ENCODE measurements around the gene PHACTR1.
A peak's percentile ranks its signal among the peaks of the same experiment; 100 is the strongest.

The PHACTR1 gene

DNA sequence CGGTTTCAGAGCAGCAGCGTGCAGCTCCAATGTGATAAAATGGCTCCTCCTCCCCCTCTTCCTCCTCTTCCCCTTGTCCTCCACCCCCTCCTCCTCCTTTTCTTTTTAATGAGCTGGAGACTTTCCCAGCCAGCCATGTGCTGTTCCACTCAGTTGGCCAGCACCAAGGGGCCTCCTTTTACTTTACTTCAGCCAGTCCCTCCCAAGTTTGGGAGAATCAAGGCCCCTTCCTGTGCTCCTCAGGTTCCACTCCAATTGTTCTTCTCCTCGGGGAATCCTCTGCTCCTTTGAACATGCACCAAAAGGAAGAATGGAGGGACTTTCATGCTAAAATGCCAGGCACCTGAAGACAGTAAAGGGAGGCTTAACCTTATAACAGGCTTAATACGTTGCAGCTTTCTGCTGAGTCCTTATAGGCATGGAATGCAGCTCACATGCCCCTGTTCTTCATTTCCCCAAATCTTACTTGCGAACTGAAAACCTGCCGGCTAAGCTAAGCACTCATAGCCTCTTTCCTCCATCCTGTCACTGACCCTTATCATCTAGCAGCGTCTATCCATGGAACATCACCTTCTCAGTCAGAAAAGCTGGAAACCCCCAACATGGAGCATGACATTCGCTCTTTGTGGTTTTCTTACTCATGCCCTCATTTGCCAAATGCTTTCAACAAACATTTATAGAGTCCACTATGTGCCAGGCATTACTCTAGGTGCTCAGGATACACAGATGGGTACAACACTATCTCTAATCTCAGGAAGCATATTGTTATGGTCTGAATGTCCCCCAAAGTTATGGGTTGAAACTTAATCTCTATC lies 170.6 kb downstream of the PHACTR1 start:
- intact Hi-C loops (cut with DNase I): no loop called here
- peak in 4 of 42 donors; percentile 25 to 41 (median 28) for DNase-seq

DNA sequence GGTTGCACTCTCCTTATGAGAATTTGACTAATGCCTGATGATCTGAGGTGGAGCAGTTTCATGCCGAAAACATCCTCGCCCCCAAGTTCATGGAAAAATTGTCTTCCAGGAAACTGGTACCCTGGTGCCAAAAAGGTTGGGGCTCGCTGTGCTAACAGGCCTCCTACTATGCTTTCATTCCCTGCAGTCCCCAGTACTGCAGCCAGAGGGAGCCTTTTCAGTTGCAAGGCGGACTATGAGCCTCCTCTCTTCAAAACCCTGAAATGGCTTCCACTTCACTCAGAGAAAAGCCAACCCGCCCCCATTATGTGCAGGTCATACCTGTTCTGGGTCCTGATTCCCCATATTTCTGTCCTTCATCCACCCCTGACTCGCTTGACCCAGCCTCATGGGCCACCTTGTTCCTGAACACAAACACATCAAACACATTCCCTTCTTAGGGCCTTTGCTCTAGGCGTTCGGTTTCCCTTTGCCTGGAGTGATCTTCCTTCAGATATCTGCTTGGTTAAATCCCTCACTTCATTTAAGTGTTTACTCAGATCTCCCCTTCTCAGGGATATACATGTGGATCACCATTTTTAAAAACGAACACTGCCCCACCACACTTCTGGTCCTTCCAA lies 173.7 kb downstream of the PHACTR1 start:
- intact Hi-C loops (cut with DNase I): no loop called here
- DNase-seq: no peak

DNA sequence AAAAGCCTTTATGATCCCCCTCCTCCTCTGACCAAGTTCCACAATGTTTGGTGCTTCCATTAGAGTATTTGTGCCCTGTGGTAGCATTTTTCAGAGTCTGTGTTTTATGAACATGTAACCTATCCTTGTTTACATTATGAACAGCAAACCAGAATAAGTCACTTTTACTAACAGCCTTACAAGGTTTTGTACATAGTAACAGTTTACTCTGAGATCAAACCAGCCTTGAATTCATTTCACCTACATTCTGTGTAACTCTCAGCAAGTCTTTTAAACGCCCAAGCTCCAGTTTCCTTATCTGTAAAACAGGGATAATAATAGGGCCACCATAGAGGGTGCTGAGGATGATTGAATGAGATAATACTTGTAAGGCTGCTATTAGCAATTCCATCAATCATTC lies 175.0 kb downstream of the PHACTR1 start:
- intact Hi-C loops (cut with DNase I): no loop called here
- no peak for DNase-seq

DNA sequence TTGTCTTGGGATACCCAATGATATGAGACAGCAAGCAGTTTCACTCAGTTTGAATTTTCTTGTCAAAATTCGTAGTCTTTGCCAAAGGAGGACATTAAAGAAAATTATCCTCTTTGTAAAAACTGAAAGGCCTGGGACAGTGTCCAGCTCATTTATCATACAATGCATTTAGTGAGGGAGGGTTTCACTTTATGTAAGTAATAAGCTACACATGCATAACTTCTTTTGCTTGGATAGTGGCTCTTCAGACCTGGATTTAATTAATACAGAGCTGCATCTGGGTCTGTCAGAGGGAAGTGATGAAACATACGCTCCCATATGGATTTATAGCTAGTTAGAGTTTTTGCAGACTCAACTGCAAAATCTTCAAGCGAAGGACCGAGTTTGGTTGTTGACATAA lies 175.6 kb downstream of the PHACTR1 start:
- intact Hi-C loops (cut with DNase I): no loop called here

DNA sequence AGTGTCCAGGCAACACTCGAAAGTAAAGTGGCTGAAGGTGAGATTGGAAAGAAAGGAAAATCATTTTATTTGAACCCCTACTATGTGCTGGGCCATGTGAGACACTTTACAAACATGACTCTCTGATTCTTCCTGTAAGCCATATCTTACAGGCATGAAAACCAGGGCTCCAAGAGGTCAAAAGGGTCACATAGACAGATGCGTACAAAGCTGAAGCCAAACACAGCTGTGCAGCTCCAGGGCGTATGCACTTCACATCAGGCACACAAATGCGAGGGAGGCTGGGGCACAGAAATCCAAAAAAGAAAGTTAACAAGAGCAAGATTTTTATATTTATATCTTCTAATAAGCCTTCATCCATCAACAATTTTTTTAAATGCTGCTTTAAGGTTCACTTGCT lies 176.5 kb downstream of the PHACTR1 start:
- intact Hi-C loops (cut with DNase I): no loop called here
- no peak for DNase-seq

More for the DNA sequence above, 175.6 kb downstream of the PHACTR1 start:
- no peak for DNase-seq

DNA sequence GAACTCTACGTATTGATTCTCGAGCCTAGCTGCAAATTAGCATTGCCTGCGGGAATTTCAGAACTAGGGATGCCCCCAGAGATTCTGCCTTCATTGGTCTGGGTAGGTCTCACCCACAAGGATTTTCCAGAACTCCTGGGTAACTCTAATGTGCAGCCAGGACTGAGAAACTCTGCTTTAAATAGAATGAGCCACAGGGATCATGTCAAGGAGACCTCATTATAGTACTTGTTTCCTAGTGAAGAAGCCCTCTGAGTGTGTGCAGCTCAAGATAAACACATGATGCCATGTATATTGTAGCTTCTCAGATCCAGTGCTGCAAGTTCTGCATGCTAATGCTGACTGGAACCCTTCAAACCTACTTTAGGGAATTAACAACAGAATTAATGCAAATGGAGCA lies 179.2 kb downstream of the PHACTR1 start:
- intact Hi-C loops (cut with DNase I): no loop called here
- DNase-seq: no peak

DNA sequence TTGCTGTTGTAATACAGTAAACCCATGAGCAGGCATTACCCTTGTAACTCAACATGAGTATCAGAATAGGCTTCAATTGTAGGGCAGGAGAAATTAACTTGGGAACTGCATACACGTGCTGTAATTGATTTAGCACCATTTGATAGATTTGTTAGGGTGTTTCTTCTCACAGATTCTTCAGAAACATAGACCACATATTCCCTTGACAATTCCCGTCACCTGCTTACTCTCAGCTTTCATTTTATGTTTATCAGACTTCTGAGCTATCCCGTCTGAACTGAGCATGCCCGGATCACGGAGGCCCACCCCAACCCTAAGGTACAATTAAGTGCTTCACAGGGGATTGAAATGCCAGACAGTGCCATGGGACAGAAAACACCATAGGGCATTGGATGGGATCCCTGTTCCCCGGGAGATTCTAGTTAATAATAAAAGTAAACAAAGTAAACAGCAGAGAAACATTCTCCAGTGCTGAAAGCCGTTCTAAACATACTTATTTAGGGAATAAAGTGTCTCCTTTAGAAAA lies 179.7 kb downstream of the PHACTR1 start:
- no peak for DNase-seq
- intact Hi-C loops (cut with DNase I): no loop called here

DNA sequence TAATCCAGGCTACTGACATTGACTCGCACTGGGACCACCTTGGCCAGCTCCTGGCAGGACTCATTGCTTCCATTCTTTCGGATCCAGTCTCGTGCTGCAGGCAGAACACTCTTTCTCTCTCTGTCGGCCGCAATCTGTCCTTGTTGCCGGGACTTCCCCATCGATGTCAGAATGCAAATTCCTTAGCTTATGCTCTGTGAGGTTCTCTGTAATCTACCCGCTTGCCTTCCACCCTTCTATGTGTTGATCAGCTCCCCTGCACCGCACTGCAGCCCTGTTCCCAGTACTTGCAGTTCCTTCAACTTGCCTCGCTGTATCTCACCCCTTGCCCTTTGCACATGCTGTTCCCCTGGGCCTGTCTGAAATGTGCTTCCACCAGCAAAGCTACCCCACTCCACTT lies 182.0 kb downstream of the PHACTR1 start:
- intact Hi-C loops (cut with DNase I): no loop called here
- DNase-seq: no peak

DNA sequence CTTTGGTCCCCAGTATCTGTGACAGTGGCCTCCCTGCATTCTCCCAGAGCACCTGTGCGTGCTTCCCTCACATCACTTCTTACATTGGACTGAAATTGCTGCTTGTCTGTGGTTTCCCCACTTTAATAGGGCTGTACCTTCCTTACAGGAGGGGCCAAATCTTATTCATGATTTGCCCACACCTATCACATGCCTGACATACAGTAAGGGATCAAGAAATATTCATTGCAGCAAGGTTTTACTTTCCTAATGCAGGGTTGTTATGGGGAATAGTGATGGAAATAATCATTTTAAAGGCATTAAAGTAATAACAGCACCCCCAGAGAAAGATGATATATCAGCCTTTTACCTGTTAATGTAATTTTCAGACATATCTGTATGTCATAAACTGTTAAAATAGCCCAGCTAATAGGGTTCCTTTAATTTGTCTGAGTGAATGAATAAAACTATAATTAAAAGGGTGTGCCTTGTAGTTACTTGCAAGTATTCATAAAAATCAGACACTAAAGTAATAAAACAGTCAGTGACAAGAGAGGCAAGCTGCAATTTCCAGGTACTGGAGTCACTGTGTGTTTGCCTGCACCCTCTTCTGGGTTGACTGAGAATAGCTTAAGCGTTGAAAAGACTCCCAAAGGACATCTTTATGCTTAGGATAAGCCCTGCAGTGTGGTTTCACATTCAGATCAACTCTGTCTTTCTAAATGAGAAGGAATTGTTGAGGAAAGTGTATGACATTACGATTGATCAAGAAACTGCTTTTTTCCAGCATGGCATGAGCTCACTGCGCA lies 182.7 kb downstream of the PHACTR1 start:
- DNase-seq: peak in 1 of 42 donors; percentile 56
- intact Hi-C loops (cut with DNase I): no loop called here

DNA sequence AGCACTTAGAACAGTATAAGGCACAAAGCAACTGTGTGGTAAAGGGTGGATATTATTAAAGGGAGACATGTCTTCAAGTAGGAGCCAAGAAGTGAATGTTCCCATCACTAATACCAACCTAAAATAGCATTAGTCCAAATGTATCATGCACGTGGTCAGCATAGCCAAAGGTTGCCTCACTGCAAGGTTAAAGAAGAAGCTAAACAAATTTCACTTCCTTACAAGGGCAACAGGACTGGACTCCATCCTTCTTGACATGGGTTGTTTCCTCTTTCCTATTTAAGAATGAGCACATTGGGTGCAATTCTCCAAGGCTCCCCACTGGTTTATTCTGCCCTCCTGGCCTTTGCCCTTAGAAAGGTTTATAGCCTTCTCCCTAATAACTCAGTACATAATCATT lies 186.7 kb downstream of the PHACTR1 start:
- DNase-seq: peak in 2 of 42 donors; percentile 15 to 17

DNA sequence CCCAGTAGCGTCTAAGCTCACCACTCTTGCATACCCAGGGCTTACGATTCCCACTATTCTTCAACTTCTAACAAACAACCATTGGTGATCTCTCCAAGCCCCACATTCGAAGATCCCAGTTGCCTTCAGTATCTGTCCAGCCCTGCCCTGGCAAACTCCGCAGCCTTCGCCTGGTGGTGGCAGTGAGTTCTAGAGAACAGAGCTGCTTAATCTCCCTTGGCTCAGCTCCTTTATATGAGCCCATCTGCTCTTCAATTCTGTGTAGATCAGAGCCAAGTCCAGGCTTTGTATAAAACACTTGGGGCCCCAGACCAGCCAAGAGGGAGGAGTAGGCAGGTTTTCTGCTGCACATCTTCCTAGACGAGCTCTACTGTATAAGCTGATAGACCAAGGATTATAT lies 193.3 kb downstream of the PHACTR1 start:
- intact Hi-C loops (cut with DNase I): loop anchor here (2.0 kb wide), 1 partner anchor 421 kb away; no protein-coding TSS in a partner anchor
- peak in 26 of 42 donors; percentile 16 to 65 (median 40) for DNase-seq

More for the DNA sequence above, 186.7 kb downstream of the PHACTR1 start:
- intact Hi-C loops (cut with DNase I): no loop called here

DNA sequence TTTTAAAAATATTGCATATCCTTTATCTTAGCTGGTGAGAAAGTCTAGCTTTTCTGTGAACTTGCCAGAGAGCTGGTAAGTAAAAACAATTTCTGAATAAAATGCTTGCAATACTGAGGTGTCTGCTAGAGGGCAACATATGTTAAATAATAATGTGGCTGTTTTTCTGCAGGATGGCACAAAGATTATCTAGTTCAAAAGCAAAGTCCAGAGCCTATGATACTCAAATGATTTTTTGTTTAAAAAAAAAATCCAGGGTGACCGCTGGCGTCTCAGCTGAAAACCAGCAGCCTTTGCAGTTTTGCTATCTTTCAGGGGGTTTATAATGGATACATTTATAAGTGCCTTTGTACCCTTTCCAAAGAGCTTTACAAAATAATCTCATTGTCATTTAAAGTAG lies 194.9 kb downstream of the PHACTR1 start:
- peak in 1 of 42 donors; percentile 49 for DNase-seq
- intact Hi-C loops (cut with DNase I): loop anchor here (2.0 kb wide), 1 partner anchor 419 kb away; no protein-coding TSS in a partner anchor

DNA sequence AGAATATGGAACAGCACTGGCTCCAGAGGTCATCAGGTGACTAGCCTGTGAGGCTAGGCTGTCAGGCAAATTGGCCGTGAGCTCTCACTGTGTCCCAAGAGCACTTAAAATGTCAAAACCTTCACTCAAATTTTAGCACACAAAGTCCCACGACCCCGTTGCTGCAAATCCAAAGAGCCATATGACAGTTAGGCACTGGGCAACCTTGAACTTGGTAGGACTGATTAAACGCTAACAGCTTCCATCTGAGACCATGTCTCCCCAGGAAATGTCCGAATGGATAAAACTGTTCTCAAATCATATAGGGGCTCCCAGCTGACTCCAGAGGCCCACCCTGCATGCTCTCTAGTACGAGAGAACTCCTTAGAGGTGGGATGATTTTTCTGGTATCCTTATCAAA lies 196.6 kb downstream of the PHACTR1 start:
- DNase-seq: no peak
- intact Hi-C loops (cut with DNase I): no loop called here

DNA sequence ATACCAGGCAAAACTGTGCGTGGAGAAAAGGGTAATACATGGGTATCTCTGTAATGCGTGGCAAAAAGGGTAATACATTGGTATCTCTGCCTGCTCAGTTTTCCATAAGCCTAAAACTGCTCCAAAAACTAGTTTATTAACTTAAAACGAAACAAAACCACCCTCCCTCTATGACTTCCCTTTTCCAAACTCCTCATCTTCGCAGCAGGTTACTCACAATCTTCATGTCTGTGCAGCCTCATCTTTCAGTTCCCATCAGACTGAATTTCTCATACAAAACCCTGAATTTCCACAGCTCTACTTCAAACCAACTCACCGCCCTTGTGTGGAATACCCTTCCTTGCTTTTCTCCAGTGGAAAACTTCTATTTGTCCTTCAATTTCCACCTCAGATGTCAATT lies 199.4 kb downstream of the PHACTR1 start:
- DNase-seq: no peak
- intact Hi-C loops (cut with DNase I): no loop called here

DNA sequence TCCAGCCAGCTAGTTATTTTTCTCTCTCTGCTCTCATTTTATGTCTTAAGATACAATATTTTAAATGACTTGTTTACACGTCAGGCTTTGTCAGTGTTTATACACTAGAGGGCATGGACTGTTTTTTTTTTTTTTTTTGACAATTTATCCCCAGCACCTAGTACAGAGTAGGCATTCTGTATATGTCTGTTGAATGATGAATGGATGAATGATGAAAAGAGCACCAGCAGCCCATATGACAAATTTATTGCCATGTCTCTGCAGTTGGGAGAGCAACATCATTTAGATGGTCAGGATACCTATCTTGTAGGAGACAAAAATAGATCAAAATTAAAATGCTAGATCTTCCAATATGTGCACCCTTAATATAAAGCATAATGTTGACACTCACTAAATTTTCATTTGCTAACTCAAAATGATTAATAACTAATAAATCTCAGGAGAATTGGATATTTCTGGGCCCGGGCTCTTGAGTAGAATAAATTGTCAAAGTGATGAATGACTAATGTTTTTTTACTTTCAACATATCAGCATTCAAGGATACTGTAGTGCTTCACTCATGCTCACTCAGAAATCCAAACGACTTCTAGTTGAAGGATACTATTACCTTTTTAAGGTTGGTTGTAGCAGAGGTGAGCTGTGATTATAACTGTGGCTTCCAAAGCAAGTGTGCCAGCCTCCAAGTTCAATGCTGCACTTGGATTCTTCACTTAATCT lies 200.0 kb downstream of the PHACTR1 start:
- intact Hi-C loops (cut with DNase I): no loop called here

DNA sequence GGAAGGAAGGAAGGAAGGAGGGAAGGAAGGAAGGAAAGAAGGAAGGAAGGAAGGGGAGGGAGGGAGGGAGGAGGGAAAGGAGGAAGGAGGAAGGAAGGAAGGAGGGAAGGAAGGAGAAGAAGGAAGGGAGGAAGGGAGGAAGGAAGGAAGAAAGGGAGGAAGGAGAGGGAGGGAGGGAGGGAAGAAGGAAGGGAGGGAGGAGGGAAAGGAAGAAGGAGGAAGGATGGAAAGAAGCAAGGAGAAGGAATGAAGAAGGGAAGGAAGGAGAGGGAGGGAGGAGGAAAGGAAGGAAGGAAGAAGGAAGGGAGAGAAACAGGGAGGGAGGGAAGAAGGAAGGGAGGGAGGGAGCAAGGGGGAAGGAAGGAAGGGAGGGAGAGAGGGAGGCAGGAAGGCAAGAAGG lies 204.9 kb downstream of the PHACTR1 start:
- DNase-seq: no peak
- intact Hi-C loops (cut with DNase I): no loop called here

More for the DNA sequence above, 200.0 kb downstream of the PHACTR1 start:
- no peak for DNase-seq

DNA sequence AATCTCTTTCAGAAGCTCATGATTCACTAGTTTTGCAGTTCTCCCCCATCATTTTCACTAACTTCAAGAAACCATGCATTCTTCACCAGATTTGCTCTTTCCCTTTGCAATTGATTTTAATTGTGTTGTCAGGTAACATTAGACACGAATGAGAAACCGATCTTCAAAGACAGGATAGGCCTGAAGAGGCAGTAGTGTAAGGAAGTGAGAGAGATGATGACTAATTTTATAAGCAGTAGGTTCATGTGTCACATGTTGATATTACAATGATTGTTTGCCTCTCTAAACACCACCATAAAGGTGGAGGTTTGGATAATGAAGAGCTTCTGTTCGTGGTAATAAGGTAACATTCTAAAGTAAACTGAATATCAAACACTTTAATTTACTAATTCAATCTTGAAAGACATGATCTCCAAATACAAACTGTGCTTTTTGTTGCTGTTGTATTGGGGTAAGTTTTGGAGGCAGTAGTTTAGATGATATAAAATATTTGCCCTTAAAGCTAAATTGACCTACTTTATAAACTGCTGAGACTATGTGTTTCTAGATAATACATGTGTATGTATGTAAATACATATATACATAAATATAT lies 207.2 kb downstream of the PHACTR1 start:
- intact Hi-C loops (cut with DNase I): no loop called here
- DNase-seq: no peak

DNA sequence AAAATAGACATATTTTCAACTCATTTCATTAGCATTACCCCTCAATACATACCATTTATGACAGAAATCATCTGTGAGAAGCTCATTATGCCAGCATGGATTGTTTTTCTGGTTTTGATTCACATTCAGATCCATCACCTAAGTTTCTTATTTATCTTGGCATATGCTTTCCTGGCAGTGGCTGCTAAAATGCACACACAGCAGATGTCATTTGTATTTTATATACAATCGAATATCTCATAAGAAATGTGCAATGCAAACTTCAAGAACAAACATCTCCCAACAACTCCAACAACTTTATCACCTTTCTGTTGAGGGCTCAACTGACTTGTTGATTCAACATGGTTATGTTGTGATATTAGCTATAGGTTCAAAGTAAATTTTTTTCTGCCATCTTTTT lies 208.3 kb downstream of the PHACTR1 start:
- no peak for DNase-seq
- intact Hi-C loops (cut with DNase I): no loop called here

DNA sequence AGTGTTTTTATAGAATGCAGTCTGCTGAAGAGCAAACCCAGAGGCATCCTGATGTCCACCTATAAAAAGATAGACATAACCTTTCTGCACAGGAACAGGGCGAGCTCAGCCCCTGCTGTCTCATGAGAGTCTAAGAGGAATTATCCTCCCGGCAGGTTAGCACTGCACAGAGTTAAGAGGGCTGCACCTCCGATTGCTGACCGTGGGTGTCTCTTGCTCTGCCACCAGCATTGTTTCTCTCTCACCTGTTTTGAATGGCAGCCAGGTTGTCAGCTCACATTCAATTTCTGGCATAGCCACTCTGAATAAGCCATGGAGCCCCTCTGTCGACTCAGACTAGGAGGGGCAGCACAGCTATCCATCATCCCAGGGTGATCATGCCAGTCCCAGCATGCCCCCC lies 211.2 kb downstream of the PHACTR1 start:
- DNase-seq: peak in 15 of 42 donors; percentile 7 to 62 (median 25)
- intact Hi-C loops (cut with DNase I): no loop called here

All from head of caudate nucleus (tissue), 42 donors.